HepG2 (cell line): ENCODE results near the gene GRAMD1B. TPM values are rescaled to one million over a fixed set of nuclear protein-coding genes. Genes with fewer than 3 reads are reported as not detected.

Source experiments
- ASH2L ChIP-seq: fragments of 300-600, 200-600 bp; sonication (generic); IDR thresholded peaks from 2 replicates; pipeline ENCODE4 v1.7.0; 2017; ENCODE audit warnings: low read depth, mild to moderate bottlenecking, moderate library complexity, mixed read lengths, low read length; ENCODE audit not compliant: insufficient read length
- ATF1 ChIP-seq: IDR thresholded peaks from 2 replicates; pipeline ENCODE4 v1.6.1; 2016; ENCODE audit warnings: mild to moderate bottlenecking, control low read depth
- CREM ChIP-seq, 2 experiments: sonication (generic) in 1 of 2; formaldehyde crosslinking in 1 of 2; IDR thresholded peaks; 2 replicates each; pipeline versions ENCODE4 v1.4.0 to v1.6.1; 2016 to 2020; ENCODE audit warnings: antibody characterized with exemption in 1 of 2, mild to moderate bottlenecking in 1 of 2, missing genetic modification reagents in 1 of 2
- DNMT1 ChIP-seq: sonication (generic); formaldehyde crosslinking; IDR thresholded peaks from 2 replicates; pipeline ENCODE4 v1.5.1; 2020; ENCODE audit warnings: mild to moderate bottlenecking, missing genetic modification reagents
- GABPB1 ChIP-seq: IDR thresholded peaks from 2 replicates; pipeline ENCODE4 v1.6.1; 2016; ENCODE audit warnings: mild to moderate bottlenecking, missing genetic modification reagents, moderate library complexity, missing compliant biosample characterization
- IKZF1 ChIP-seq: fragments of 450-650 bp; IDR thresholded peaks from 2 replicates; pipeline ENCODE4 v1.7.1; 2016
- MEIS1 ChIP-seq: sonication (generic); formaldehyde crosslinking; IDR thresholded peaks from 2 replicates; pipeline ENCODE4 v1.9.0; 2021; ENCODE audit warnings: mild to moderate bottlenecking, missing genetic modification reagents, moderate library complexity, borderline replicate concordance
- MLLT10 ChIP-seq: sonication (generic); formaldehyde crosslinking; IDR thresholded peaks from 2 replicates; pipeline ENCODE4 v1.4.0; 2020; ENCODE audit warnings: missing genetic modification reagents
- NFKB2 ChIP-seq: sonication (generic); formaldehyde crosslinking; IDR thresholded peaks from 2 replicates; pipeline ENCODE4 v1.4.0; 2020; ENCODE audit warnings: missing genetic modification reagents, borderline replicate concordance
- SAFB2 ChIP-seq: sonication (generic); formaldehyde crosslinking; IDR thresholded peaks from 2 replicates; pipeline ENCODE4 v1.5.1; 2020; ENCODE audit warnings: missing genetic modification reagents, low read depth, mild to moderate bottlenecking, borderline replicate concordance
- TBX3 ChIP-seq: fragments of 450-650 bp; IDR thresholded peaks from 2 replicates; pipeline ENCODE4 v1.6.1; 2017; ENCODE audit warnings: antibody characterized with exemption, mild to moderate bottlenecking, inconsistent platforms, borderline replicate concordance
- YEATS2 ChIP-seq: sonication (generic); formaldehyde crosslinking; IDR thresholded peaks from 2 replicates; pipeline ENCODE4 v1.4.0; 2020; ENCODE audit warnings: missing genetic modification reagents, borderline replicate concordance
- ZNF205 ChIP-seq: IDR thresholded peaks from 2 replicates; pipeline ENCODE4 v1.6.1; 2018; ENCODE audit warnings: missing biosample characterization, missing genetic modification reagents
- ZNF224 ChIP-seq: sonication (generic); formaldehyde crosslinking; IDR thresholded peaks from 2 replicates; pipeline ENCODE4 v1.5.0; 2020; ENCODE audit warnings: mild to moderate bottlenecking, missing genetic modification reagents
- ZNF34 ChIP-seq: sonication (generic); formaldehyde crosslinking; IDR thresholded peaks from 2 replicates; pipeline ENCODE4 v1.4.0; 2020; ENCODE audit warnings: mild to moderate bottlenecking, missing genetic modification reagents, borderline replicate concordance
- ZNF496 ChIP-seq: sonication (generic); formaldehyde crosslinking; IDR thresholded peaks from 2 replicates; pipeline ENCODE4 v1.8.1; 2023; ENCODE audit warnings: mild to moderate bottlenecking, moderate library complexity, missing genetic modification reagents; ENCODE audit not compliant: insufficient replicate concordance
- ZNF563 ChIP-seq: sonication (generic); formaldehyde crosslinking; IDR thresholded peaks from 2 replicates; pipeline ENCODE4 v1.8.0; 2022; ENCODE audit warnings: mild to moderate bottlenecking, moderate library complexity, missing genetic modification reagents
- ZNF644 ChIP-seq: IDR thresholded peaks from 2 replicates; pipeline ENCODE4 v1.6.1; 2016; ENCODE audit warnings: low read depth
- ZNF7 ChIP-seq: IDR thresholded peaks from 2 replicates; pipeline ENCODE4 v1.6.1; 2016; ENCODE audit warnings: missing biosample characterization, missing genetic modification reagents
- ZNF713 ChIP-seq: sonication (generic); formaldehyde crosslinking; IDR thresholded peaks from 2 replicates; pipeline ENCODE4 v1.4.0; 2020; ENCODE audit warnings: mild to moderate bottlenecking, missing genetic modification reagents
- ZNF772 ChIP-seq: sonication (generic); formaldehyde crosslinking; IDR thresholded peaks from 2 replicates; pipeline ENCODE4 v1.5.0; 2020; ENCODE audit warnings: mild to moderate bottlenecking, missing genetic modification reagents
- ZSCAN20 ChIP-seq: sonication (generic); formaldehyde crosslinking; IDR thresholded peaks from 2 replicates; pipeline ENCODE4 v1.4.0; 2020; ENCODE audit warnings: missing genetic modification reagents, mild to moderate bottlenecking, borderline replicate concordance
- polyA plus RNA-seq, 8 experiments: library from polyadenylated mRNA; depleted of rRNA in 3 of 8; stranded (reverse) in 7 of 8; unstranded in 1 of 8; fragments of >200 nt; fragmentation: Illumina TruSeq in 4 of 8; extraction: Trizol in 4 of 8; gene quantifications; 2 replicates each; pipeline versions ENCODE4 v1.2.1 to v1.2.3, GENCODE V29; 2011 to 2016; ENCODE audit warnings: low read depth in 4 of 8, missing spikeins in 1 of 8, mixed read lengths in 1 of 8; ENCODE audit not compliant: insufficient read depth in 1 of 8
- total RNA-seq, 5 experiments: library from RNA; depleted of rRNA; stranded (reverse); fragments of >200 nt; fragmentation: Illumina TruSeq; extraction: Trizol; gene quantifications; 2 replicates each; pipeline ENCODE4 v1.2.3, GENCODE V29; 2016; ENCODE audit warnings: low read depth in 1 of 5
- TF ChIP-seq, protein P1 (sequence below): sonication (generic); formaldehyde crosslinking; conservative IDR thresholded peaks from 2 replicates; pipeline ENCODE4 v1.4.0; 2020; ENCODE audit warnings: missing genetic modification reagents
- TF ChIP-seq, protein P2 (sequence below): conservative IDR thresholded peaks from 2 replicates; pipeline ENCODE4 v1.6.1; 2018; ENCODE audit warnings: missing genetic modification reagents
- TF ChIP-seq, protein P3 (sequence below): sonication (generic); formaldehyde crosslinking; IDR thresholded peaks from 2 replicates; pipeline ENCODE4 v1.4.0; 2020; ENCODE audit warnings: low read depth, mild to moderate bottlenecking, missing genetic modification reagents
- TF ChIP-seq, protein P4 (sequence below): sonication (generic); formaldehyde crosslinking; conservative IDR thresholded peaks from 2 replicates; pipeline ENCODE4 v1.4.0; 2020; ENCODE audit warnings: missing genetic modification reagents

Gene GRAMD1B
- total and polyA plus RNA-seq, 2 of the 13 experiments (the other 11 are each of a cell fraction or from before 2014, with no cell fraction given) = 0.12 TPM; not detected in 1

DNA sequence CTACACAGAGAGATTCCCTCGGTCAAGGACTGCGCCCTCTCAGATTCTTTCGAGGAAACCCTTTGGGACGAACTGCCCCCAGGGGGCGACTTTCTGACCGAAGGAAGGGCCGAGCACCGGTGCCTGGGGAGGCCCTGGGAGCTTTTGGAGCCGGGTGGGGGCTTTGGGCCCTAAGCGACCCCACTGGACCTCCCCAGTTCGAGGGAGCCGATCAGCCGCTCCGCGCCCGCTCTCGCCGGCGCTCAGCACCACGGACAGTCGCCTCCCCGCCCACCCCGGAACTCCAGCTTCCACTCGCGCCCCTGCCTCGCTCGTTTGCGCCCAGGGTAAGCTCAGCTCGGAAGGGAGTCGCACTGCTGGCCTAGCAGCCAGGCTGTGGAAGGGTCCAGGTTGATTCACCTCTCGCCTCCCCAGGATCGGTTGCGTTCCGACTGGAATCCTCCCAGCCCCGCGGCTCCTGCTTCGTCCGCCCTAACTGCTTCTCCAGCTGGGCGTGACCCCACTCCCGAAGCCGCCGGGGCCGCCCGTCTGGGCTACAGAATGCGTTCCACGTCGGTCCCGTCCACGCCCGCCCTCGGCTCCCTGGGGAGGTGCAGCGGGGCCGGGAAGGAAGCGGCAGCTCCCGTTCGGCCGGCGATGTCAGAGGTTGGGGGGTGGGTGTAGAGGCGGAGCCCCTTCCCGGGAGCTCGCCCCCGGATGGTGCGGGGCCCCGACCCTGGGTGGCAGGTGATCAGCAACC lies 223.9 kb downstream of the GRAMD1B start (continued):
- TF ChIP-seq, protein P1, sequence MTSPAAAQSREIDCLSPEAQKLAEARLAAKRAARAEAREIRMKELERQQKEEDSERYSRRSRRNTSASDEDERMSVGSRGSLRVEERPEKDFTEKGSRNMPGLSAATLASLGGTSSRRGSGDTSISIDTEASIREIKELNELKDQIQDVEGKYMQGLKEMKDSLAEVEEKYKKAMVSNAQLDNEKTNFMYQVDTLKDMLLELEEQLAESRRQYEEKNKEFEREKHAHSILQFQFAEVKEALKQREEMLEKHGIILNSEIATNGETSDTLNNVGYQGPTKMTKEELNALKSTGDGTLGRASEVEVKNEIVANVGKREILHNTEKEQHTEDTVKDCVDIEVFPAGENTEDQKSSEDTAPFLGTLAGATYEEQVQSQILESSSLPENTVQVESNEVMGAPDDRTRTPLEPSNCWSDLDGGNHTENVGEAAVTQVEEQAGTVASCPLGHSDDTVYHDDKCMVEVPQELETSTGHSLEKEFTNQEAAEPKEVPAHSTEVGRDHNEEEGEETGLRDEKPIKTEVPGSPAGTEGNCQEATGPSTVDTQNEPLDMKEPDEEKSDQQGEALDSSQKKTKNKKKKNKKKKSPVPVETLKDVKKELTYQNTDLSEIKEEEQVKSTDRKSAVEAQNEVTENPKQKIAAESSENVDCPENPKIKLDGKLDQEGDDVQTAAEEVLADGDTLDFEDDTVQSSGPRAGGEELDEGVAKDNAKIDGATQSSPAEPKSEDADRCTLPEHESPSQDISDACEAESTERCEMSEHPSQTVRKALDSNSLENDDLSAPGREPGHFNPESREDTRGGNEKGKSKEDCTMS (CRISPR knock-in tag) = no peak
- TF ChIP-seq MLLT10 (CRISPR knock-in tag) (no peak), ASH2L (no peak), GABPB1 (CRISPR knock-in tag) (peak; percentile 57; the same call in 1 of the 2 replicates), ZNF224 (CRISPR knock-in tag) (0 out of 2 replicates have a peak, but pooled peaks have one; percentile 30), ZNF563 (CRISPR knock-in tag) (no peak), ZNF496 (CRISPR knock-in tag) (no peak), ZNF7 (no peak), SAFB2 (CRISPR knock-in tag) (no peak), ATF1 (CRISPR knock-in tag) (no peak), ZSCAN20 (CRISPR knock-in tag) (no peak), MEIS1 (CRISPR knock-in tag) (no peak), ZNF713 (CRISPR knock-in tag) (no peak), YEATS2 (CRISPR knock-in tag) (no peak), NFKB2 (CRISPR knock-in tag) (peak; percentile 29; the same call in 1 of the 2 replicates), ZNF205 (no peak), DNMT1 (CRISPR knock-in tag) (no peak), ZNF772 (CRISPR knock-in tag) (no peak; the same call in 1 of the 2 replicates), ZNF34 (CRISPR knock-in tag) (no peak), CREM (IDR thresholded peaks at IDR 0.05) (no peak), CREM (CRISPR knock-in tag; IDR thresholded peaks at IDR 0.05) (no peak), IKZF1 (no peak), TBX3 (no peak), ZNF644 (no peak)
- TF ChIP-seq, protein P2, sequence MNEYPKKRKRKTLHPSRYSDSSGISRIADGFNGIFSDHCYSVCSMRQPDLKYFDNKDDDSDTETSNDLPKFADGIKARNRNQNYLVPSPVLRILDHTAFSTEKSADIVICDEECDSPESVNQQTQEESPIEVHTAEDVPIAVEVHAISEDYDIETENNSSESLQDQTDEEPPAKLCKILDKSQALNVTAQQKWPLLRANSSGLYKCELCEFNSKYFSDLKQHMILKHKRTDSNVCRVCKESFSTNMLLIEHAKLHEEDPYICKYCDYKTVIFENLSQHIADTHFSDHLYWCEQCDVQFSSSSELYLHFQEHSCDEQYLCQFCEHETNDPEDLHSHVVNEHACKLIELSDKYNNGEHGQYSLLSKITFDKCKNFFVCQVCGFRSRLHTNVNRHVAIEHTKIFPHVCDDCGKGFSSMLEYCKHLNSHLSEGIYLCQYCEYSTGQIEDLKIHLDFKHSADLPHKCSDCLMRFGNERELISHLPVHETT = no peak
- TF ChIP-seq, protein P3, sequence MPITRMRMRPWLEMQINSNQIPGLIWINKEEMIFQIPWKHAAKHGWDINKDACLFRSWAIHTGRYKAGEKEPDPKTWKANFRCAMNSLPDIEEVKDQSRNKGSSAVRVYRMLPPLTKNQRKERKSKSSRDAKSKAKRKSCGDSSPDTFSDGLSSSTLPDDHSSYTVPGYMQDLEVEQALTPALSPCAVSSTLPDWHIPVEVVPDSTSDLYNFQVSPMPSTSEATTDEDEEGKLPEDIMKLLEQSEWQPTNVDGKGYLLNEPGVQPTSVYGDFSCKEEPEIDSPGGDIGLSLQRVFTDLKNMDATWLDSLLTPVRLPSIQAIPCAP (CRISPR knock-in tag) = no peak
- TF ChIP-seq, protein P4, sequence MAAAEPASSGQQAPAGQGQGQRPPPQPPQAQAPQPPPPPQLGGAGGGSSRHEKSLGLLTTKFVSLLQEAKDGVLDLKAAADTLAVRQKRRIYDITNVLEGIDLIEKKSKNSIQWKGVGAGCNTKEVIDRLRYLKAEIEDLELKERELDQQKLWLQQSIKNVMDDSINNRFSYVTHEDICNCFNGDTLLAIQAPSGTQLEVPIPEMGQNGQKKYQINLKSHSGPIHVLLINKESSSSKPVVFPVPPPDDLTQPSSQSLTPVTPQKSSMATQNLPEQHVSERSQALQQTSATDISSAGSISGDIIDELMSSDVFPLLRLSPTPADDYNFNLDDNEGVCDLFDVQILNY (CRISPR knock-in tag) = no peak
